Measurements from ENCODE around the gene FGFRL1.

GRCh38 chr4:1002631-1003251 lies 8.7 kb upstream of the FGFRL1 start:
- TF ChIP-seq CTCF (IDR thresholded peaks at IDR 0.05) (no peak), POLR2AphosphoS5 (IDR thresholded peaks at IDR 0.05) (no peak), POLR2A (IDR thresholded peaks at IDR 0.05) (no peak)
